Measurements from ENCODE around the gene LYPD1. TPM values are rescaled to one million over a fixed set of nuclear protein-coding genes. Genes with fewer than 3 reads are reported as not detected.

LYPD1 gene
- total RNA-seq, 4 donors from 2014 or later, result 0.55 to 7.1 TPM; not detected in 2

- TF ChIP-seq POLR2A (IDR thresholded peaks at IDR 0.05) (no peak), CTCF (IDR thresholded peaks at IDR 0.05) (no peak)
- DNase-seq, result no peak
These were observed 64.5 kb downstream of the LYPD1 start for GRCh38 chr2:132605236-132606180.

GRCh38 chr2:132604561-132604960, 65.4 kb downstream of the LYPD1 start:
- TF ChIP-seq POLR2A (IDR thresholded peaks at IDR 0.05), result no peak
- H3K9me3 ChIP-seq, result no peaks in the 10 kb centered on the region
- H3K27ac ChIP-seq, result no peak overlapping the region
- no peak for DNase-seq
- H3K4me3 ChIP-seq, result no peak overlapping the region
- no peaks in the 10 kb centered on the region for H3K4me1 ChIP-seq
- intact Hi-C loops (cut with DNase I; ENCODE audit: low total_unique reads), result no loop called here
- H3K36me3 ChIP-seq, result no peaks in the 10 kb centered on the region
- H3K27me3 ChIP-seq, result no peaks in the 10 kb centered on the region

More at GRCh38 chr2:132605236-132606180, 64.5 kb downstream of the LYPD1 start:
- H3K9me3 ChIP-seq, result no peaks in the 10 kb centered on the region
- no peak overlapping the region for H3K4me3 ChIP-seq
- H3K27ac ChIP-seq, result no peak overlapping the region
- intact Hi-C loops (cut with DNase I; ENCODE audit: low total_unique reads), result no loop called here
- no peaks in the 10 kb centered on the region for H3K4me1 ChIP-seq
- no peaks in the 10 kb centered on the region for H3K36me3 ChIP-seq
- no peaks in the 10 kb centered on the region for H3K27me3 ChIP-seq

- no peaks in the 10 kb centered on the region for H3K27me3 ChIP-seq
- H3K4me3 ChIP-seq, result no peak overlapping the region
- no peaks in the 10 kb centered on the region for H3K36me3 ChIP-seq
- intact Hi-C loops (cut with DNase I; ENCODE audit: low total_unique reads), result no loop called here
- no peak for TF ChIP-seq CTCF (IDR thresholded peaks at IDR 0.05)
- TF ChIP-seq POLR2A (IDR thresholded peaks at IDR 0.05), result no peak
- no peak for DNase-seq
- no peaks in the 10 kb centered on the region for H3K9me3 ChIP-seq
- H3K4me1 ChIP-seq, result no peaks in the 10 kb centered on the region
- no peak overlapping the region for H3K27ac ChIP-seq
These were observed 70.4 kb downstream of the LYPD1 start for GRCh38 chr2:132599556-132599955.

- Histone ChIP-seq H3K27me3 (no peaks in the 10 kb centered on the region), H3K4me3 (no peak overlapping the region), H3K36me3 (no peaks in the 10 kb centered on the region), H3K4me1 (no peaks in the 10 kb centered on the region), H3K27ac (no peak overlapping the region), H3K9me3 (no peaks in the 10 kb centered on the region)
- intact Hi-C loops (cut with DNase I; ENCODE audit: low total_unique reads), result no loop called here
- TF ChIP-seq CTCF (IDR thresholded peaks at IDR 0.05), result no peak
- TF ChIP-seq POLR2A (IDR thresholded peaks at IDR 0.05), result no peak
- no peak for DNase-seq
These were observed 71.5 kb downstream of the LYPD1 start for GRCh38 chr2:132598536-132598935.

- TF ChIP-seq POLR2A (IDR thresholded peaks at IDR 0.05), result no peak
- no peak for TF ChIP-seq CTCF (IDR thresholded peaks at IDR 0.05)
- H3K27ac ChIP-seq, result no peak overlapping the region
- H3K9me3 ChIP-seq, result no peaks in the 10 kb centered on the region
- no peak overlapping the region for H3K4me3 ChIP-seq
- no peaks in the 10 kb centered on the region for H3K4me1 ChIP-seq
- intact Hi-C loops (cut with DNase I; ENCODE audit: low total_unique reads), result no loop called here
- H3K27me3 ChIP-seq, result no peaks in the 10 kb centered on the region
- DNase-seq, result no peak
- no peaks in the 10 kb centered on the region for H3K36me3 ChIP-seq
These were observed 72.2 kb downstream of the LYPD1 start for GRCh38 chr2:132597831-132598230.
